Chondrocyte (in vitro differentiated cells): Measurements from ENCODE around the gene SST. TPM values are rescaled to one million over a fixed set of nuclear protein-coding genes. Genes with fewer than 3 reads are reported as not detected.

ENCODE experiments used
- DNase-seq: peaks from one replicate; pipeline ENCODE4 v3.0.0; 2021; ENCODE audit warnings: mixed read lengths, low spot score
- H3K27ac Mint-ChIP-seq: one replicate; pipeline ENCODE4 v1.8.0; 2021; ENCODE audit warnings: mild to moderate bottlenecking, moderate library complexity, mixed read lengths; ENCODE audit not compliant: unreplicated experiment
- H3K27me3 Mint-ChIP-seq: 2 replicates; pipeline ENCODE4 v1.8.0; 2021; ENCODE audit warnings: low read depth, mixed read lengths
- H3K36me3 Mint-ChIP-seq: 2 replicates; pipeline ENCODE4 v1.8.0; 2021; ENCODE audit warnings: low read depth, mixed read lengths
- H3K4me1 Mint-ChIP-seq: 2 replicates; pipeline ENCODE4 v1.8.0; 2021; ENCODE audit warnings: low read depth, mild to moderate bottlenecking, mixed read lengths
- H3K4me3 Mint-ChIP-seq: one replicate; pipeline ENCODE4 v1.8.0; 2021; ENCODE audit warnings: mild to moderate bottlenecking, moderate library complexity, mixed read lengths; ENCODE audit not compliant: unreplicated experiment
- H3K9me3 Mint-ChIP-seq: 2 replicates; pipeline ENCODE4 v1.8.0; 2021; ENCODE audit warnings: low read depth, mixed read lengths
- total RNA-seq: library from RNA; stranded (reverse); gene quantifications from 3 replicates; pipeline ENCODE4 v1.2.1, GENCODE V29; 2021
- TF ChIP-seq, protein P1 (sequence below): fragments of 200-600 bp; sonication (generic); IDR thresholded peaks from 2 replicates; pipeline ENCODE4 v1.5.0; 2021; ENCODE audit warnings: antibody characterized with exemption, mild to moderate bottlenecking, moderate library complexity

SST gene
- total RNA-seq, 1 donor from 2014 or later, result not detected

DNA sequence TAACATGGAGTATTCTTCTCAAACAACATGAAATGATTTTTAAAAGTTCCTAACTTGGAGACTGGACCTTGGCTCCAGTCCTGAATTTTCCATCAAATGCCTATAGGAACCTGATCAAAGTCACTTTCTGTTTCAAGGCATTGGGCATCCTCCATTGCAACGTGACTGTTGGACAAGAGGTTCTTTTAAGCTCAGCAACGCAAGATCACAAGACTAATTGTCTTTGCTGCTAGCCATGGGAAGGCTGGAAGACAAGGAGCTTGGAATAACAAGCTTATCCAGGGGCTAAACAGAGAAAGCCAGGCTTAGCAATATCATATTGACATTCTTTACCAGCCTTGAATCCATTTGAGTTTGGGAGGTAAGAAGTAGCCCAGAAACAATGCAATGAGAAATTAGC is 48.3 kb downstream of the SST start:
- H3K36me3 Mint-ChIP-seq, result no peaks in the 10 kb centered on the region
- no peak overlapping the region for H3K27ac Mint-ChIP-seq
- peaks cover 4% of the 10 kb centered on the region for H3K4me1 Mint-ChIP-seq
- no peak for DNase-seq
- H3K9me3 Mint-ChIP-seq, result no peaks in the 10 kb centered on the region
- H3K4me3 Mint-ChIP-seq, result no peak overlapping the region
- H3K27me3 Mint-ChIP-seq, result peaks cover 25% of the 10 kb centered on the region
- TF ChIP-seq, protein P1, sequence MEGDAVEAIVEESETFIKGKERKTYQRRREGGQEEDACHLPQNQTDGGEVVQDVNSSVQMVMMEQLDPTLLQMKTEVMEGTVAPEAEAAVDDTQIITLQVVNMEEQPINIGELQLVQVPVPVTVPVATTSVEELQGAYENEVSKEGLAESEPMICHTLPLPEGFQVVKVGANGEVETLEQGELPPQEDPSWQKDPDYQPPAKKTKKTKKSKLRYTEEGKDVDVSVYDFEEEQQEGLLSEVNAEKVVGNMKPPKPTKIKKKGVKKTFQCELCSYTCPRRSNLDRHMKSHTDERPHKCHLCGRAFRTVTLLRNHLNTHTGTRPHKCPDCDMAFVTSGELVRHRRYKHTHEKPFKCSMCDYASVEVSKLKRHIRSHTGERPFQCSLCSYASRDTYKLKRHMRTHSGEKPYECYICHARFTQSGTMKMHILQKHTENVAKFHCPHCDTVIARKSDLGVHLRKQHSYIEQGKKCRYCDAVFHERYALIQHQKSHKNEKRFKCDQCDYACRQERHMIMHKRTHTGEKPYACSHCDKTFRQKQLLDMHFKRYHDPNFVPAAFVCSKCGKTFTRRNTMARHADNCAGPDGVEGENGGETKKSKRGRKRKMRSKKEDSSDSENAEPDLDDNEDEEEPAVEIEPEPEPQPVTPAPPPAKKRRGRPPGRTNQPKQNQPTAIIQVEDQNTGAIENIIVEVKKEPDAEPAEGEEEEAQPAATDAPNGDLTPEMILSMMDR, result no peak

DNA sequence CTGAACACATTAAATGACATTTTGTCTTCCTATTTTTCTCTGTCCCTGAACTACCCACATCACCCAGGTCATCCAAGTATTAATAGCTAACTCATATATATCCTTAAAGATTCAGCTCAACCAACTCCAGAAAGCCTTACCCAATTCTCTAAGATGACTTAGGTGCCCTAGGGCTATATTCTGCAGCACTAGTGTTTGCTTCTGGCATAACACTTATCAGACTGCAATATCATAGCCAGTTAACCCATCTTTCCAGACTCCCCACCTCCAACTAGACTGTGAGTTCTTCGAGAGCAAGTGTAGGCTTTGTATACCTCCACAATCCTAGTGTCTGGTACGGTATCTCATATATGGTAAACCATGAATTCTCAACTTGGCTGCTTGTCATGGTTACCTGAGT is 50.7 kb downstream of the SST start:
- peaks cover under 1% of the 10 kb centered on the region for H3K4me1 Mint-ChIP-seq
- no peaks in the 10 kb centered on the region for H3K36me3 Mint-ChIP-seq
- peaks cover 22% of the 10 kb centered on the region for H3K27me3 Mint-ChIP-seq
- H3K4me3 Mint-ChIP-seq, result no peak overlapping the region
- DNase-seq, result no peak
- H3K27ac Mint-ChIP-seq, result no peak overlapping the region
- TF ChIP-seq, protein P1, result no peak
- H3K9me3 Mint-ChIP-seq, result no peaks in the 10 kb centered on the region

Other genes starting within 250 kb of the SST start
- gene RTP2, start 32.2 kb upstream of the SST start, total RNA-seq, result not detected in 3 replicates
- gene BCL6, start 75.1 kb upstream of the SST start, total RNA-seq, result 45.2 to 46.7 TPM (median 46.0 TPM) in 3 replicates